Astrocyte of the spinal cord (primary cell): ENCODE data around the gene PTPRR.

Source experiments
- DNase-seq: peaks from one replicate; pipeline ENCODE4 v3.0.0; 2011; ENCODE audit warnings: low read depth, low spot score
- H3K4me3 ChIP-seq: 2 replicates; pipeline ENCODE4 v1.5.1; 2011; ENCODE audit warnings: low read depth, mild to moderate bottlenecking, low read length, moderate library complexity
- CTCF ChIP-seq: IDR thresholded peaks from 2 replicates; pipeline ENCODE4 v1.5.1; 2012; ENCODE audit warnings: low read depth, mild to moderate bottlenecking, low read length, inconsistent platforms
- in situ Hi-C: cut with HindIII; loops from 2 replicates; pipeline ENCODE4 v1.10.0; 2017; ENCODE audit warnings: low sequenced_read_pairs

PTPRR gene

GRCh38 chr12:70806043-70806442 is 114.5 kb downstream of the PTPRR start:
- DNase-seq, result no peak
- in situ Hi-C loops, result no loop called here
- no peak overlapping the region for H3K4me3 ChIP-seq
- no peak for TF ChIP-seq CTCF

- in situ Hi-C loops, result no loop called here
- no peak for DNase-seq
- no peak overlapping the region for H3K4me3 ChIP-seq
- TF ChIP-seq CTCF, result no peak
These were observed 122.3 kb downstream of the PTPRR start for GRCh38 chr12:70798016-70798783.

GRCh38 chr12:70796989-70797388 is 123.5 kb downstream of the PTPRR start:
- no peak for DNase-seq
- TF ChIP-seq CTCF, result no peak
- in situ Hi-C loops, result no loop called here
- no peak overlapping the region for H3K4me3 ChIP-seq

GRCh38 chr12:70795608-70796007 is 124.9 kb downstream of the PTPRR start:
- in situ Hi-C loops, result no loop called here
- no peak overlapping the region for H3K4me3 ChIP-seq
- no peak for TF ChIP-seq CTCF
- DNase-seq, result no peak

GRCh38 chr12:70794131-70794530 is 126.4 kb downstream of the PTPRR start:
- no peak overlapping the region for H3K4me3 ChIP-seq
- no peak for DNase-seq
- in situ Hi-C loops, result no loop called here
- no peak for TF ChIP-seq CTCF

GRCh38 chr12:70788774-70789173 is 131.8 kb downstream of the PTPRR start:
- no peak for DNase-seq
- in situ Hi-C loops, result no loop called here
- H3K4me3 ChIP-seq, result no peak overlapping the region
- TF ChIP-seq CTCF, result no peak
